Muscle of leg (tissue), 11 donors: ENCODE data around the gene TTLL5. TPM values are rescaled to one million over a fixed set of nuclear protein-coding genes. Genes with fewer than 3 reads are reported as not detected.

Source experiments
- DNase-seq: peaks from one replicate; pipeline ENCODE4 v3.0.0; 2013
- H3K27ac ChIP-seq: one replicate; pipeline ENCODE4 v1.5.1; 2013; ENCODE audit warnings: mild to moderate bottlenecking, low read length, control low read depth
- H3K27me3 ChIP-seq: one replicate; pipeline ENCODE4 v1.6.1; 2013; ENCODE audit warnings: low read length; ENCODE audit not compliant: control insufficient read depth, insufficient read depth
- H3K36me3 ChIP-seq: one replicate; pipeline ENCODE4 v1.6.1; 2013; ENCODE audit warnings: low read length; ENCODE audit not compliant: control insufficient read depth, insufficient read depth
- H3K4me1 ChIP-seq: one replicate; pipeline ENCODE4 v1.6.1; 2013; ENCODE audit warnings: low read length; ENCODE audit not compliant: control insufficient read depth, insufficient read depth
- H3K4me3 ChIP-seq: one replicate; pipeline ENCODE4 v1.5.1; 2013; ENCODE audit warnings: low read length, control low read depth
- H3K9me3 ChIP-seq: replicated peaks from 2 replicates; pipeline ENCODE4 v1.6.1; 2013; ENCODE audit warnings: low read depth, low read length; ENCODE audit not compliant: control insufficient read depth
- WGBS: methylation state at CpG from one replicate; pipeline ENCODE4 v1.1.5; 2013; ENCODE audit warnings: missing lambda C conversion rate; ENCODE audit not compliant: insufficient coverage; 5-methylcytosine and 5-hydroxymethylcytosine counted together
- polyA plus RNA-seq, 8 donors: library from polyadenylated mRNA; unstranded; fragments of 120-200 nt; gene quantifications; one replicate each; pipeline versions ENCODE4 v1.2.1 to v1.2.3, GENCODE V29; 2013; ENCODE audit warnings: inconsistent platforms in 1 of 8, low replicate concordance in 1 of 8; ENCODE audit not compliant: insufficient read length in 8 of 8, insufficient read depth in 1 of 8
- total RNA-seq: library from RNA; stranded (reverse); fragments of 120-200 nt; gene quantifications from one replicate; pipeline ENCODE4 v1.2.4, GENCODE V29; 2013

TTLL5 gene
- total and polyA plus RNA-seq, 9 donors = 12.0 to 21.1 (median 15.2) TPM

DNA sequence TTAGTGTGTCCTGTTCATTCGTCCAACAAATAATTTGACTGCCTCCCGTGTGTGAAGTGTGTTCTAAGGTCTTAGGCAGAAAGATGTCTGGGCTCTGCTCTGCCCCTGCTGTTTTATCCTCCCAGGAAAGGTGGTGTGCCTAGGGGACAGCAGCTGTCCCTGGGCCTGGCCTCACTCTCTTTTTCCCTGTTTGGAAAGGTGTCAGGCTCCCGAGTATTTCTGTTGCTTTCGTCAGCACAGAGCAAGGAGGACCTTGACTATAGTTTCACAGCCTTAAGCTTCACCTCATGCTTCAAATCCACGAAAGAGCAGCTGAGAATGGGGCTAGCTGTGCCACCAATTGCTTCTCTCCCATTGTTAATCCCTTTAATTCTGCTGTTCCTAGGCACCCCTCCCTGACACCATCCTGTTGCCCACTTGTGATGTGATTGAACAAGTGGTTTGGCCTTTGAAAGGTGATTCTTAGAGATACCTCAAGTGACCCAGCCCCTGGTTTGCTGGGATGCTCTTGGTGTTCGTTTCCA is 266.6 kb downstream of the TTLL5 start:
- H3K9me3 ChIP-seq = no peaks in the 10 kb centered on the region
- DNase-seq = peak; percentile 21
- 65% methylated on average over 4 of the region's 6 CpGs for WGBS
- H3K4me1 ChIP-seq = peaks cover 11% of the 10 kb centered on the region
- peak overlapping the region; percentile 51 for H3K27ac ChIP-seq
- no peaks in the 10 kb centered on the region for H3K27me3 ChIP-seq
- no peak overlapping the region for H3K4me3 ChIP-seq
- no peaks in the 10 kb centered on the region for H3K36me3 ChIP-seq

DNA sequence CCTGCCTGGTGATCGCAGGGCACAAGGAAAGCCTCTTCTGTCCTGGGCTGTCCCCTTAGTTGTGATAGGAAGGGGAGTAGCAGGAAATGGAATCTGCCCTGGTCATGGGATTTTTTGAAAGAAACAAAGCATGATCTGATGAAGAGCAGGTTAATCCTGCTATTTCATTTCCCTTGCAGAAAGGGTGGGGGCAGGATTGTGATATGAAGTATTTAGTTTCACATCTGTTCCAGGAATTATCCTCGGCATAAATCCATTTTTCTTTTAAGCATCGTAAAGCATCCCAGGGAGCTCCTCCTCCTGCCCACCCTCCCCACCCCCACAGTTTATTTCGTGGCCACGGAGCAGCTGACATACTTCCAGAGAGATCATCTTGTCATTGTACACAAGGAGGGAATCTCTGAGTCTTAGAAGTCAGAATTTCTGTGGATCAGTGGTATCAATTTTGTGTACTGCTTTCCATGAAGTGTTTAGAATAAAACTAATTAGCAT is 267.7 kb downstream of the TTLL5 start:
- Histone ChIP-seq H3K27ac (peak overlapping the region; percentile 65), H3K9me3 (no peaks in the 10 kb centered on the region), H3K36me3 (peaks cover 2% of the 10 kb centered on the region), H3K27me3 (no peaks in the 10 kb centered on the region), H3K4me1 (peaks cover 12% of the 10 kb centered on the region), H3K4me3 (peak overlapping the region; percentile 19)
- peak; percentile 79 for DNase-seq
- WGBS = 89% methylated on average over 1 of the region's 5 CpGs

DNA sequence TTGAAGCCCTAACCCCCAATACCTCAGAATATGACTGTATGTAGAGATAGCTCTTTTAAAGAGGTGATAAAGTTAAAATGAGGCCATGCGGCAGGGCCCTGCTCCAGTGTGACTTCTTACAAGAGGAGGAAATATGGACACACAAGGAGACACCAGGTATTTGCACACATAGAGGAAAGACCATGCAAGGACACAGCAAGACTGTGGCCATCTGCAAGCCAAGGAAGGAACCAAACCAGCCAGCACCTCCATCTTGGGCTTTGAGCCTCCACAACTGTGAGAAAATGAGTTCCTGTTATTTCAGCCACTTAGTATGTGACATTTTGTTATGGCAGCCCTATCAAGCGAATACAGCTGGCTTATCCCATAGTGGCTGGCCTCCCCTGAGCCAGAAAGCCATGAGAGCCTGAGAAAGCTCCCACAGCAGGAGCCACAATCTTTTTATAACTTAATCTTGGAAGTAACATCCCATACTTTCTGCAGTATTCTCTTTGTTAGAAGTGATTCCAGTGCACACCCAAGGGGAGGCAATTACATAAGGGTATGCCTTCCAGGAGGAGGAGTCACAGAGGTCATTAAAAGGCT is 272.8 kb downstream of the TTLL5 start:
- H3K27me3 ChIP-seq = no peaks in the 10 kb centered on the region
- H3K27ac ChIP-seq = no peak overlapping the region
- DNase-seq = no peak
- H3K4me3 ChIP-seq = no peak overlapping the region
- H3K9me3 ChIP-seq = no peaks in the 10 kb centered on the region
- peaks cover 8% of the 10 kb centered on the region for H3K4me1 ChIP-seq
- H3K36me3 ChIP-seq = peaks cover 2% of the 10 kb centered on the region
- 50% methylated on average over 2 of the region's 2 CpGs for WGBS

DNA sequence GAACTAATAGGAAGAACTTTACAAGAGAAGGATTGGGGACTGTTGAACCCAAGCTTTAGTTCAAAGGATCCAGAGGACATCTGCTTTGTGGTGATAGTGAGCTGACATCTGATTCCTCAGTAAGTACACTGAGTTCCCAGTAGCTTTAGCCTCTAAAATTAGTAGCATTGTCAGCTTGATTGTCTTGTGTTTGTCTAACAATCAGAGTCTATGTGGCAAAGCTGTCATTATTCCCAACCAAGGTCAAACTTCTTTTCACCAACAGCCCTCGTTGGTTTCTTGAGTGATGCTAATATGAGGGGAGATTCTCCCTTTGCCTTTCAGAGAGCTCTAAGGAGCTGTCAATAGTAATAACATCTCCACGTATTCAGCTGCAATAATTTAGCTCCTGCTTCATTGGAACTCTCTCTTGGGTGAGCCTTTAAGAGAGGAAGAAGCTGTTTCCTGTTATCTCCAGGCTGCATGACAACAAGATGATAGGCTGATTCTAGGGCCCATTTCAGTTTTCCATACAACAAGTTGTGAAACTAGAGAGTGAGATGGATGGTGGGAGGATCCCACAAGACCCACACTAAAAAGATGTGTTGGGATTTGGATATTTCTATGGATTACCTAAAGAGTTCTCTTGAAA is 274.1 kb downstream of the TTLL5 start:
- no CpG with 5 or more reads among the region's 2 CpGs for WGBS
- Histone ChIP-seq H3K4me1 (peaks cover 6% of the 10 kb centered on the region), H3K27ac (peak overlapping the region; percentile 17), H3K4me3 (no peak overlapping the region), H3K9me3 (no peaks in the 10 kb centered on the region), H3K36me3 (peaks cover 2% of the 10 kb centered on the region), H3K27me3 (no peaks in the 10 kb centered on the region)
- DNase-seq = no peak

DNA sequence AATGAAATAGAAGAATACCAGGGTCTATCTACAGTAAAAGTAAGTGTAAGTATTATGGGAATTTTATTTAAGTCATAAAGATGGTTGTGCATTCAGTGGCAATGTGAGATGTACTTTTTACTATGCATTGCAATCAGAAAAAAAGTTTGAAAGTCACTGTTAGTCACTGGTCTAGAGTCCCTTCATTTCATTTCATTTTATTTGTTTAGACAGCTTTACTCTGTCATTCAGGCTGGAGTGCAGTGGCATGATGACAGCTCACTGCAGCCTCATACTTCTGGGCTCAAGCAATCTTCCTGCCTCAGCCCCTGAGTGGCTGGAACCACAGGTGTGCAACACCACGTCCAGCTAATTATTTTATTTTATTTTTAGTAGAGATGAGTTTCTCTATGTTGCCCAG is 278.2 kb downstream of the TTLL5 start:
- DNase-seq = no peak
- no peaks in the 10 kb centered on the region for H3K27me3 ChIP-seq
- H3K36me3 ChIP-seq = no peaks in the 10 kb centered on the region
- H3K4me3 ChIP-seq = no peak overlapping the region
- WGBS = no CpG with 5 or more reads among the region's 1 CpG
- H3K9me3 ChIP-seq = no peaks in the 10 kb centered on the region
- H3K27ac ChIP-seq = no peak overlapping the region
- peaks cover 2% of the 10 kb centered on the region for H3K4me1 ChIP-seq

DNA sequence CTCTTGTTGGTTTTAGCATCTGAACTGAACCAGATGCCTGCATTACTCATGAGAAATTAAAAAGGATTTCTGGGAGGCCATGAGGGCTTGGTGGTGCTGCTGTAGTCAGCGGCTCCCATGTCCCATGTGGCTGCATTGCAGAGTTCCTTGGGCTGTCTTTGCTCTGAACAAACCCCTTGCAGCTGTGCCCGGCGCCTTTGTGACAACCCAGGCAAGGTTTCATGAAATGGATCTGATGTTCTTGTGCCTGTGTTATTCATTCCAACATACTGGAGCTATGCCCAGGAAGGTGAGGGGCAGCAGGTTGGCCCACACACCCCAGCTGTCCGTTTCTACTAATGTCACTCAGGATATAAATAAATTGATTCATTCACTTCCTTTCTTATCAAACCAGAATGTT is 280.0 kb downstream of the TTLL5 start:
- Histone ChIP-seq H3K4me3 (no peak overlapping the region), H3K4me1 (no peaks in the 10 kb centered on the region), H3K27ac (no peak overlapping the region), H3K27me3 (no peaks in the 10 kb centered on the region), H3K9me3 (no peaks in the 10 kb centered on the region), H3K36me3 (no peaks in the 10 kb centered on the region)
- WGBS = 38% methylated on average over 1 of the region's 4 CpGs
- peak; percentile 79 for DNase-seq

DNA sequence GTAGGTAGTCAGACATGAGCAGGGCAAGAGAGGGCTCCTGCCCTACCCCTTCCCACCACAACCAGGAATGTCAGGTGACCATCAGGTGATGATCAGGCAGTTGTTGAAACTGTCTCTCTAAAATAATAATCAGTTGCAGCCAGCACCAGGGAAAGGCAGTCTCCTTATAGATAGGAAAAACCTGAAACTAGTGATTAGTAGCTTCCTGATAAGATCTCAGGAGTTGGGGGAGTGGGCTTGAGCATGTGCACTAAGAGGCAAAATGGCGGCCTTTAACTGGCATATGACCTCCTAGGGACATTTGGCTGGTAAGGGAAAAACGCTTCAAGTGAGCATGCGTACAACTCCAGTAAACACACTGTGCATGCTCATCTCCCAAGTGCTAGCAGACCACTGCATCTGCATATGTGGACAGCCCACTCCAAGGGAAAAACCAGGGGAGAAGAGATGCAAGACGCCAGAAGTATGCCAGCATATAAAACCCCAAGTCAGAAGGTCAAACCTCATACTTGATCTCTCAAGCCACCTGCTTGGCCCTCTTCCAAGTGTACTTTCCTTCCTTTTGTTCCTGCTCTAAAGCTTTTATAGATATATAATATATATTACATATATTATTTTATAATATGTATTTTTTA is 283.7 kb downstream of the TTLL5 start:
- Histone ChIP-seq H3K27me3 (no peaks in the 10 kb centered on the region), H3K4me3 (no peak overlapping the region)
- no CpG with 5 or more reads among the region's 4 CpGs for WGBS

DNA sequence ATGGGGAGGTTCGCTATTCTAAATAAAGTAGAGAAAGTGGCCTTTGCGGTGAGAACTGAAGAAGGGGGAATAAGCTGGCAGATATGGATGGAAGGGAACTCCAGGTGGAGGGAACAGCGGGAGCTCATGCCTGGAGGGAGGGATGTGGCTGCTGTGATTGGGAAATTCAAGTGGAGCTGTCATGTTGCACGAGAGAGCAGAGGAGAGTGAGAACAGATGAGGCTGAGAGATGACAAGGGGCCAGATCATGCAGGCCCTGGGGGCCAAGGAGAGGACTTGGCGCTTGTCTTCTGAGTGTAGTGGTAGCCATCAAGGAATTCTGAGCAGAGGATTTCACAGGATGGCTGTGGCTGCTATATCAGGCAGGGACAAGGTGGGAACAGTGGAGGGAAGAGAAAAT is 285.7 kb downstream of the TTLL5 start:
- H3K27ac ChIP-seq = no peak overlapping the region
- WGBS = 82% methylated on average over 5 of the region's 5 CpGs

More for the DNA sequence above, 283.7 kb downstream of the TTLL5 start:
- no peak for DNase-seq
- Histone ChIP-seq H3K36me3 (no peaks in the 10 kb centered on the region), H3K9me3 (no peaks in the 10 kb centered on the region), H3K4me1 (no peaks in the 10 kb centered on the region), H3K27ac (no peak overlapping the region)

DNA sequence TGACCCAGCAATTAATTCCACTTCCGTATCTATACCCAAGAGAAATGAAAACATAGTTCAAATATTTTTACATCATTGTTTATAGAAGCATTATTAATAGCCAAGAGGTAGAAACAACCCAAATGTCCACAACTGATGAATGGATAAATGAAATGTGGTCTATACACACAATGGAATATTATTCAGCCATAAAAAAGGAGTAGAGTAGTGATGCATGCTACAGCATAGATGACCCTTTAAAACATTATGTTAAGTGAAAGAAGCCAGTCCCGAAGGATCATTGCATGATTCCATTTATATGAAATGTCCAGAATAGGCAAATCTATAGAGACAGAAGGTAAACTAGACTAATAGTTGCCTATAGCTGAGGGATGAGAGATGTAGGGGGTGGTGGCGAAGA is 291.4 kb downstream of the TTLL5 start:
- Histone ChIP-seq H3K4me1 (no peaks in the 10 kb centered on the region), H3K36me3 (peaks cover 9% of the 10 kb centered on the region), H3K9me3 (no peaks in the 10 kb centered on the region), H3K4me3 (no peak overlapping the region), H3K27ac (no peak overlapping the region), H3K27me3 (no peaks in the 10 kb centered on the region)
- no peak for DNase-seq
- WGBS = no CpG with 5 or more reads among the region's 3 CpGs

More for the DNA sequence above, 285.7 kb downstream of the TTLL5 start:
- H3K4me3 ChIP-seq = no peak overlapping the region
- H3K27me3 ChIP-seq = no peaks in the 10 kb centered on the region
- no peaks in the 10 kb centered on the region for H3K36me3 ChIP-seq
- no peaks in the 10 kb centered on the region for H3K4me1 ChIP-seq
- no peaks in the 10 kb centered on the region for H3K9me3 ChIP-seq
- DNase-seq = no peak

DNA sequence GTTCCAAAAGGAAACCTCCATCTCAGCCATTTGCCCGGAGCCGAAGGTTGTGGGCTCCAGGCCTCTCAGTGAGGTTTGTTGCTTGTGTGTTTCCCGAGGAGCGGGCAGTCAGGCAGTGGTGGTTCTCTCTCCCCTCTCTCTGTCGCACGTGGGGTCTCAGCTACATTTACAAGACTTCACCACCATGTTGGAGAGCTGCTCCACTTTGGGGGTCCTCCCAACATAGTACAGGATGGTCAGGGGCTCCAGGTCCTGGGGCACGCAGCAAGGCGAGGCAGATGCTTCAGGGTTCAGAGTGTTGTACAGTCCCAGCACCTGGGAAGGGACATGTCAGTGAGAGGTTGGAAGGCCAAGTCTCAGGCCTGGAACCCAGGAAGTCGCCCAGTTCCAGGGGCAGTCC is 298.0 kb downstream of the TTLL5 start:
- no peaks in the 10 kb centered on the region for H3K9me3 ChIP-seq
- peaks cover 2% of the 10 kb centered on the region for H3K4me1 ChIP-seq
- H3K27ac ChIP-seq = no peak overlapping the region
- no peak overlapping the region for H3K4me3 ChIP-seq
- H3K27me3 ChIP-seq = no peaks in the 10 kb centered on the region
- H3K36me3 ChIP-seq = peaks cover 51% of the 10 kb centered on the region
- 98% methylated on average over 7 of the region's 9 CpGs for WGBS
- DNase-seq = no peak
